ENCODE data around the gene ARAP3.

ARAP3 gene

GRCh38 chr5:141603923-141604717, 77.9 kb downstream of the ARAP3 start:
- H3K27me3 ChIP-seq (ENCODE audit: insufficient read depth, low read length): no peaks in the 10 kb centered on the region
- no peak overlapping the region for H3K4me3 ChIP-seq (ENCODE audit: low read length)
- H3K4me1 ChIP-seq (ENCODE audit: insufficient read depth, low read length): peaks cover 6% of the 10 kb centered on the region; the same call in 1 of the 2 replicates
- H3K27ac ChIP-seq (ENCODE audit: low read length): no peak overlapping the region
- H3K9ac ChIP-seq (ENCODE audit: low read depth, low read length): no peak overlapping the region
- no peaks in the 10 kb centered on the region for H3K9me3 ChIP-seq (ENCODE audit: insufficient read depth, low read depth, low read length)
- no peaks in the 10 kb centered on the region; the same call in 1 of the 2 replicates for H3K36me3 ChIP-seq (ENCODE audit: insufficient read depth, low read depth, low read length)

Data from iPS-20b (cell line).